ENCODE results near the gene SORBS1. TPM values are rescaled to one million over a fixed set of nuclear protein-coding genes. Genes with fewer than 3 reads are reported as not detected.

The SORBS1 gene
- total and polyA plus RNA-seq, 2 of the 13 experiments (the other 11 are each of a cell fraction or from before 2014, with no cell fraction given) = 16.8 to 39.8 TPM

DNA sequence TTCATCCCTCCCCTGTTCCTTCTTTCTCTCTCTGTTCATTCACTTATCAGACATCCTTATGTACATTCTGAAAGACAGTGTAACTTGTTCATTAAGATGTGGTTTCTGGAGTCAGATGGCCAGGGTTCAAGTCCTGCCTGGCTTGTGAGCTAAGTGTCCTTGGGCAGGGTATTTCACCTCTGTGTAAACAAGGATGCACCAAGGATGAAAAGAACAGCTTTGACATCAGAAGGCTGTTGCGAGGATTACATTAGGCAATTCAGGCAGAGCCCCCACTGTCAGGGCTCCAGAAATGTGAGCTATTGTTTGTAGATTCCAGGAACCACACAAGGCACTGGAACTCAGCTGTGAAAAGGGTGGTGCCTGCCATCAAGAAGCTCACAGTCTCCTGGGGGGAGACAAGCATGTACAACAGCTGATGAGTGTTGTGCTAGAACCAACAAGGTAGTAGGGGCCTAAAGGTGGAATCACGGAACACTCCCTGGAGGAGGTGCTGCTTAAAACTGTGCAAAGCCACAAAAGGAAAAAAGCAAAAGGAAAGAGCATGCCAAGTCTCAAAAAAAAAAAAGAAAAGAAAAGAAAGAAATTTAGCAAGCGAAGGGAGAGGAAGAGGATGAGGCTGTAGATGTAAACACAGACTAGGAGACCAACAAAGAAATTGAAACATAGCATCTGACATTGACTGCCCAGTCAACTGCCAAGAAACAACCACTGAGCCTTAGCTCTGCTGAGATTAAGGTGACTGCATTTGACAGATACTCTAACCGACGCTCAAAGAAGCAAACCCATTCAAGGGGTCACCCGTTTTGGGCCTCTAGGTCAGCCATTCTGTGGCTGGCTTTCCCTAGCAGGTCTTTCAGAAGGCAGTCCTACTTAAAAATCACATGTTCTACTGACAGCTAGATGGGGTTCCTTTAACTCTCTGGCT, 282.8 kb downstream of the SORBS1 start (continued):
- TF ChIP-seq, protein P1, sequence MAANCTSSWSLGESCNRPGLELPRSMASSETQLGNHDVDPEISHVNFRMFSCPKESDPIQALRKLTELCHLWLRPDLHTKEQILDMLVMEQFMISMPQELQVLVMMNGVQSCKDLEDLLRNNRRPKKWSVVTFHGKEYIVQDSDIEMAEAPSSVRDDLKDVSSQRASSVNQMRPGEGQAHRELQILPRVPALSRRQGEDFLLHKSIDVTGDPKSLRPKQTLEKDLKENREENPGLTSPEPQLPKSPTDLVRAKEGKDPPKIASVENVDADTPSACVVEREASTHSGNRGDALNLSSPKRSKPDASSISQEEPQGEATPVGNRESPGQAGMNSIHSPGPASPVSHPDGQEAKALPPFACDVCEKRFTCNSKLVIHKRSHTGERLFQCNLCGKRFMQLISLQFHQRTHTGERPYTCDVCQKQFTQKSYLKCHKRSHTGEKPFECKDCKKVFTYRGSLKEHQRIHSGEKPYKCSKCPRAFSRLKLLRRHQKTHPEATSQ (CRISPR knock-in tag; IDR thresholded peaks at IDR 0.05; ENCODE audit: borderline replicate concordance) = peak; percentile 73; the same call in 1 of the 2 replicates
- TF ChIP-seq HDAC1 (CRISPR knock-in tag; IDR thresholded peaks at IDR 0.05) (peak; percentile 85), ZNF615 (CRISPR knock-in tag; IDR thresholded peaks at IDR 0.05; ENCODE audit: borderline replicate concordance) (0 out of 2 replicates have a peak, but pooled peaks have one; percentile 31), ZNF720 (CRISPR knock-in tag; IDR thresholded peaks at IDR 0.05) (no peak), ZNF556 (CRISPR knock-in tag; IDR thresholded peaks at IDR 0.05; ENCODE audit: borderline replicate concordance) (0 out of 2 replicates have a peak, but pooled peaks have one; percentile 26), NFIC (IDR thresholded peaks at IDR 0.05; ENCODE audit: low read length) (peak; percentile 88), TBX3 (IDR thresholded peaks at IDR 0.05; ENCODE audit: borderline replicate concordance) (peak; percentile 40; the same call in 1 of the 2 replicates), PHF5A (CRISPR knock-in tag; IDR thresholded peaks at IDR 0.05; ENCODE audit: low read depth, unreplicated experiment) (no peak), NAIF1 (CRISPR knock-in tag; IDR thresholded peaks at IDR 0.05; ENCODE audit: borderline replicate concordance) (0 out of 2 replicates have a peak, but pooled peaks have one; percentile 25)
- TF ChIP-seq, protein P2, sequence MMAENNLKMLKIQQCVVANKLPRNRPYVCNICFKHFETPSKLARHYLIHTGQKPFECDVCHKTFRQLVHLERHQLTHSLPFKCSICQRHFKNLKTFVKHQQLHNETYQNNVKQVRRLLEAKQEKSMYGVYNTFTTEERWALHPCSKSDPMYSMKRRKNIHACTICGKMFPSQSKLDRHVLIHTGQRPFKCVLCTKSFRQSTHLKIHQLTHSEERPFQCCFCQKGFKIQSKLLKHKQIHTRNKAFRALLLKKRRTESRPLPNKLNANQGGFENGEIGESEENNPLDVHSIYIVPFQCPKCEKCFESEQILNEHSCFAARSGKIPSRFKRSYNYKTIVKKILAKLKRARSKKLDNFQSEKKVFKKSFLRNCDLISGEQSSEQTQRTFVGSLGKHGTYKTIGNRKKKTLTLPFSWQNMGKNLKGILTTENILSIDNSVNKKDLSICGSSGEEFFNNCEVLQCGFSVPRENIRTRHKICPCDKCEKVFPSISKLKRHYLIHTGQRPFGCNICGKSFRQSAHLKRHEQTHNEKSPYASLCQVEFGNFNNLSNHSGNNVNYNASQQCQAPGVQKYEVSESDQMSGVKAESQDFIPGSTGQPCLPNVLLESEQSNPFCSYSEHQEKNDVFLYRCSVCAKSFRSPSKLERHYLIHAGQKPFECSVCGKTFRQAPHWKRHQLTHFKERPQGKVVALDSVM (CRISPR knock-in tag; IDR thresholded peaks at IDR 0.05) = 0 out of 2 replicates have a peak, but pooled peaks have one; percentile 37
- TF ChIP-seq, protein P3, sequence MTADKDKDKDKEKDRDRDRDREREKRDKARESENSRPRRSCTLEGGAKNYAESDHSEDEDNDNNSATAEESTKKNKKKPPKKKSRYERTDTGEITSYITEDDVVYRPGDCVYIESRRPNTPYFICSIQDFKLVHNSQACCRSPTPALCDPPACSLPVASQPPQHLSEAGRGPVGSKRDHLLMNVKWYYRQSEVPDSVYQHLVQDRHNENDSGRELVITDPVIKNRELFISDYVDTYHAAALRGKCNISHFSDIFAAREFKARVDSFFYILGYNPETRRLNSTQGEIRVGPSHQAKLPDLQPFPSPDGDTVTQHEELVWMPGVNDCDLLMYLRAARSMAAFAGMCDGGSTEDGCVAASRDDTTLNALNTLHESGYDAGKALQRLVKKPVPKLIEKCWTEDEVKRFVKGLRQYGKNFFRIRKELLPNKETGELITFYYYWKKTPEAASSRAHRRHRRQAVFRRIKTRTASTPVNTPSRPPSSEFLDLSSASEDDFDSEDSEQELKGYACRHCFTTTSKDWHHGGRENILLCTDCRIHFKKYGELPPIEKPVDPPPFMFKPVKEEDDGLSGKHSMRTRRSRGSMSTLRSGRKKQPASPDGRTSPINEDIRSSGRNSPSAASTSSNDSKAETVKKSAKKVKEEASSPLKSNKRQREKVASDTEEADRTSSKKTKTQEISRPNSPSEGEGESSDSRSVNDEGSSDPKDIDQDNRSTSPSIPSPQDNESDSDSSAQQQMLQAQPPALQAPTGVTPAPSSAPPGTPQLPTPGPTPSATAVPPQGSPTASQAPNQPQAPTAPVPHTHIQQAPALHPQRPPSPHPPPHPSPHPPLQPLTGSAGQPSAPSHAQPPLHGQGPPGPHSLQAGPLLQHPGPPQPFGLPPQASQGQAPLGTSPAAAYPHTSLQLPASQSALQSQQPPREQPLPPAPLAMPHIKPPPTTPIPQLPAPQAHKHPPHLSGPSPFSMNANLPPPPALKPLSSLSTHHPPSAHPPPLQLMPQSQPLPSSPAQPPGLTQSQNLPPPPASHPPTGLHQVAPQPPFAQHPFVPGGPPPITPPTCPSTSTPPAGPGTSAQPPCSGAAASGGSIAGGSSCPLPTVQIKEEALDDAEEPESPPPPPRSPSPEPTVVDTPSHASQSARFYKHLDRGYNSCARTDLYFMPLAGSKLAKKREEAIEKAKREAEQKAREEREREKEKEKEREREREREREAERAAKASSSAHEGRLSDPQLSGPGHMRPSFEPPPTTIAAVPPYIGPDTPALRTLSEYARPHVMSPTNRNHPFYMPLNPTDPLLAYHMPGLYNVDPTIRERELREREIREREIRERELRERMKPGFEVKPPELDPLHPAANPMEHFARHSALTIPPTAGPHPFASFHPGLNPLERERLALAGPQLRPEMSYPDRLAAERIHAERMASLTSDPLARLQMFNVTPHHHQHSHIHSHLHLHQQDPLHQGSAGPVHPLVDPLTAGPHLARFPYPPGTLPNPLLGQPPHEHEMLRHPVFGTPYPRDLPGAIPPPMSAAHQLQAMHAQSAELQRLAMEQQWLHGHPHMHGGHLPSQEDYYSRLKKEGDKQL (CRISPR knock-in tag; IDR thresholded peaks at IDR 0.05; ENCODE audit: low read depth) = peak; percentile 92
- TF ChIP-seq, protein P4, sequence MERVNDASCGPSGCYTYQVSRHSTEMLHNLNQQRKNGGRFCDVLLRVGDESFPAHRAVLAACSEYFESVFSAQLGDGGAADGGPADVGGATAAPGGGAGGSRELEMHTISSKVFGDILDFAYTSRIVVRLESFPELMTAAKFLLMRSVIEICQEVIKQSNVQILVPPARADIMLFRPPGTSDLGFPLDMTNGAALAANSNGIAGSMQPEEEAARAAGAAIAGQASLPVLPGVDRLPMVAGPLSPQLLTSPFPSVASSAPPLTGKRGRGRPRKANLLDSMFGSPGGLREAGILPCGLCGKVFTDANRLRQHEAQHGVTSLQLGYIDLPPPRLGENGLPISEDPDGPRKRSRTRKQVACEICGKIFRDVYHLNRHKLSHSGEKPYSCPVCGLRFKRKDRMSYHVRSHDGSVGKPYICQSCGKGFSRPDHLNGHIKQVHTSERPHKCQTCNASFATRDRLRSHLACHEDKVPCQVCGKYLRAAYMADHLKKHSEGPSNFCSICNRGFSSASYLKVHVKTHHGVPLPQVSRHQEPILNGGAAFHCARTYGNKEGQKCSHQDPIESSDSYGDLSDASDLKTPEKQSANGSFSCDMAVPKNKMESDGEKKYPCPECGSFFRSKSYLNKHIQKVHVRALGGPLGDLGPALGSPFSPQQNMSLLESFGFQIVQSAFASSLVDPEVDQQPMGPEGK (CRISPR knock-in tag; IDR thresholded peaks at IDR 0.05) = peak; percentile 99
- TF ChIP-seq, protein P5, sequence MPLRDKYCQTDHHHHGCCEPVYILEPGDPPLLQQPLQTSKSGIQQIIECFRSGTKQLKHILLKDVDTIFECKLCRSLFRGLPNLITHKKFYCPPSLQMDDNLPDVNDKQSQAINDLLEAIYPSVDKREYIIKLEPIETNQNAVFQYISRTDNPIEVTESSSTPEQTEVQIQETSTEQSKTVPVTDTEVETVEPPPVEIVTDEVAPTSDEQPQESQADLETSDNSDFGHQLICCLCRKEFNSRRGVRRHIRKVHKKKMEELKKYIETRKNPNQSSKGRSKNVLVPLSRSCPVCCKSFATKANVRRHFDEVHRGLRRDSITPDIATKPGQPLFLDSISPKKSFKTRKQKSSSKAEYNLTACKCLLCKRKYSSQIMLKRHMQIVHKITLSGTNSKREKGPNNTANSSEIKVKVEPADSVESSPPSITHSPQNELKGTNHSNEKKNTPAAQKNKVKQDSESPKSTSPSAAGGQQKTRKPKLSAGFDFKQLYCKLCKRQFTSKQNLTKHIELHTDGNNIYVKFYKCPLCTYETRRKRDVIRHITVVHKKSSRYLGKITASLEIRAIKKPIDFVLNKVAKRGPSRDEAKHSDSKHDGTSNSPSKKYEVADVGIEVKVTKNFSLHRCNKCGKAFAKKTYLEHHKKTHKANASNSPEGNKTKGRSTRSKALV (CRISPR knock-in tag; IDR thresholded peaks at IDR 0.05) = 0 out of 2 replicates have a peak, but pooled peaks have one; percentile 8
